OCI-M1 (cell line): ENCODE measurements around the gene ZMIZ1.

Experiments
- DNase-seq: peaks from one replicate; lab custom pipeline; 2025; lab: John Stamatoyannopoulos, UW

Gene ZMIZ1

GRCh38 chr10:79206300-79207095 is 137.7 kb downstream of the ZMIZ1 start:
- DNase-seq = no peak

GRCh38 chr10:79207096-79207357 is 138.3 kb downstream of the ZMIZ1 start:
- DNase-seq = no peak

GRCh38 chr10:79207726-79208125 is 139.0 kb downstream of the ZMIZ1 start:
- no peak for DNase-seq

- DNase-seq = no peak
These were observed 139.7 kb downstream of the ZMIZ1 start for GRCh38 chr10:79208251-79208983.

- no peak for DNase-seq
These were observed 140.6 kb downstream of the ZMIZ1 start for GRCh38 chr10:79209340-79209739.

- DNase-seq = no peak
These were observed 141.1 kb downstream of the ZMIZ1 start for GRCh38 chr10:79209831-79210230.

GRCh38 chr10:79210672-79211071 is 141.9 kb downstream of the ZMIZ1 start:
- DNase-seq = no peak

- DNase-seq = no peak
These were observed 142.8 kb downstream of the ZMIZ1 start for GRCh38 chr10:79211616-79212015.

GRCh38 chr10:79215531-79215930 is 146.8 kb downstream of the ZMIZ1 start:
- no peak for DNase-seq

GRCh38 chr10:79219322-79219957 is 150.7 kb downstream of the ZMIZ1 start:
- DNase-seq = no peak

- no peak for DNase-seq
These were observed 151.5 kb downstream of the ZMIZ1 start for GRCh38 chr10:79220307-79220706.

- DNase-seq = no peak
These were observed 152.6 kb downstream of the ZMIZ1 start for GRCh38 chr10:79221110-79222051.

GRCh38 chr10:79222186-79222585 is 153.4 kb downstream of the ZMIZ1 start:
- no peak for DNase-seq

- DNase-seq = no peak
These were observed 154.6 kb downstream of the ZMIZ1 start for GRCh38 chr10:79223091-79224048.

- DNase-seq = no peak
These were observed 155.6 kb downstream of the ZMIZ1 start for GRCh38 chr10:79224263-79224949.

- DNase-seq = no peak
These were observed 156.2 kb downstream of the ZMIZ1 start for GRCh38 chr10:79224992-79225391.

- no peak for DNase-seq
These were observed 157.9 kb downstream of the ZMIZ1 start for GRCh38 chr10:79226391-79227245.

GRCh38 chr10:79229071-79229541 is 160.3 kb downstream of the ZMIZ1 start:
- DNase-seq = no peak

GRCh38 chr10:79229830-79230327 is 161.1 kb downstream of the ZMIZ1 start:
- DNase-seq = no peak
